ENCODE data around the gene PDE7B.

The PDE7B gene

DNA sequence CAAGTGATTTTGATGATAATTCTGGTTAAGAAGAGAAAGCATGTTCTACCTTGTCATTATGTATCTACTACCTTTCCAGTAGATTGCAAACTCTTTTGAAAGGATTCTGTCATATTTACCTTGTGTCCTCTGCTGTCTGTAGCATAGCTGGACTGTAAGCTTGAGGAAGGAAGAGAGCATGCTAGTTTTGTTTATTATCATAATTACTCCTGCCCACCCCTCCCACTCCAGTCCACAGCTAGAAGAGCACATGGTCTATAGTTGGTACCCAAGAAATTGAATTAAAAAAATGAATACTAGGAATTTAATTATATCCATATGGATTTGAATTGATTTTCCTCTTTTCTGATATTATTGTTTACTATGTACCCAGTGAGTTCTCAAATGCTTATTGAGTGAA lies 40.2 kb downstream of the PDE7B start:
- peaks cover 2% of the 10 kb centered on the region for H3K27me3 ChIP-seq (ENCODE audit: insufficient read depth, low read length, poor library complexity)
- no peak overlapping the region for H4K8ac ChIP-seq (ENCODE audit: low read depth, low read length)
- no peak overlapping the region for H3K23ac ChIP-seq (ENCODE audit: low read length)
- no peak for DNase-seq
- H3K4me1 ChIP-seq (ENCODE audit: control insufficient read depth, low read depth, low read length), result no peaks in the 10 kb centered on the region
- H3K4ac ChIP-seq (ENCODE audit: low read depth, low read length), result no peak overlapping the region
- no peak overlapping the region for H3K18ac ChIP-seq (ENCODE audit: low read length)
- no peak overlapping the region for H3K4me2 ChIP-seq (ENCODE audit: low read length)
- no peak overlapping the region for H4K5ac ChIP-seq (ENCODE audit: low read length)
- H3K79me2 ChIP-seq (ENCODE audit: control insufficient read depth, insufficient read depth, low read length), result no peaks in the 10 kb centered on the region
- H3K9ac ChIP-seq (ENCODE audit: low read length), result no peak overlapping the region
- H2BK15ac ChIP-seq (replicated peaks; ENCODE audit: low read depth), result no peak overlapping the region
- no peak overlapping the region for H2BK120ac ChIP-seq (ENCODE audit: low read depth, low read length)
- H2BK5ac ChIP-seq (ENCODE audit: low read length), result no peak overlapping the region
- H2AK5ac ChIP-seq (ENCODE audit: low read length), result no peak overlapping the region
- H3K4me3 ChIP-seq (ENCODE audit: low read length), result no peak overlapping the region
- no peaks in the 10 kb centered on the region for H3K36me3 ChIP-seq (ENCODE audit: control insufficient read depth, insufficient read depth, low read length)
- H3K56ac ChIP-seq (ENCODE audit: low read length), result no peak overlapping the region
- no peaks in the 10 kb centered on the region for H3K79me1 ChIP-seq (ENCODE audit: low read length)
- no peak overlapping the region for H3K27ac ChIP-seq (ENCODE audit: low read depth, low read length)

DNA sequence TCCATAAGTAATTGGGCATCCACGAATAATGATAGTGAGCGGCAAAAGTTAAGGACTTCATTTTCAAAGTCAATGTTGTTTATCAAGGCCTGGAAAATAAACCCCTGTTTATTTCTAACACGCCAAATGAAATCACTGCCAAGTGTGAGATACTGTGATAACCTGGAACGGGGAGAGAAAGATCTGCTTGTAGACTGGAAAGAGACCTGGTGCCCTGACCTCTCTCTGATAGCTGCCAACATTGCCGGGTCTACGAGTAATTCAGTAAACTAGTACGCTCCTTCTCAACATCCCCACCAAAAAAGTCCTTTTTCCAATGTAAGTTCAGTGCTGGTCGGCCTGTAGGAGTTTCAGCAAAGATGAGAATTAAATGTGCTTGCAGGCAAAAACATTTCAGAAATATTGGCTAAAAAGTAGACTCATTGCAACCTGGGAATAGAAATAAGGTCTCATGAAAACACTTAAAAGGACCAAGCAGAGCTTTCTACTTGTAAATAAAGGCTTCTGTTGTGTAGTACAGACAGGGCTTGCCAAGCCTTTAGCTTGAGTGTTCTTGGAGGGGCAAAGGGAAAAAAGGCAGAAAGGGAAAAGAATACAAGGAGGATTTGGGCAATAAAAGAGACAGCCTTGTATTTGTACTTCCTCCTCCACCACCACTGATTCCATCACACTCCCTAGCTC lies 43.9 kb downstream of the PDE7B start:
- Histone ChIP-seq H3K27me3 (ENCODE audit: insufficient read depth, low read length, poor library complexity) (peaks cover 2% of the 10 kb centered on the region), H3K27ac (ENCODE audit: low read depth, low read length) (no peak overlapping the region)
- no CpG with 5 or more reads among the region's 8 CpGs for WGBS (ENCODE audit: extremely low coverage, insufficient coverage, low lambda C conversion rate)

GRCh38 chr6:135897087-135897486 lies 45.6 kb downstream of the PDE7B start:
- H3K23ac ChIP-seq (ENCODE audit: low read length), result no peak overlapping the region
- H3K27ac ChIP-seq (ENCODE audit: low read depth, low read length), result no peak overlapping the region
- H3K56ac ChIP-seq (ENCODE audit: low read length), result no peak overlapping the region
- no peaks in the 10 kb centered on the region for H3K27me3 ChIP-seq (ENCODE audit: insufficient read depth, low read length, poor library complexity)
- H2BK120ac ChIP-seq (ENCODE audit: low read depth, low read length), result no peak overlapping the region
- H3K9ac ChIP-seq (ENCODE audit: low read length), result no peak overlapping the region
- H4K8ac ChIP-seq (ENCODE audit: low read depth, low read length), result no peak overlapping the region
- H2BK15ac ChIP-seq (replicated peaks; ENCODE audit: low read depth), result no peak overlapping the region
- no peak overlapping the region for H3K4ac ChIP-seq (ENCODE audit: low read depth, low read length)
- H2BK5ac ChIP-seq (ENCODE audit: low read length), result no peak overlapping the region
- no peak overlapping the region for H3K4me2 ChIP-seq (ENCODE audit: low read length)
- H4K5ac ChIP-seq (ENCODE audit: low read length), result no peak overlapping the region
- no peaks in the 10 kb centered on the region for H3K79me1 ChIP-seq (ENCODE audit: low read length)
- H3K79me2 ChIP-seq (ENCODE audit: control insufficient read depth, insufficient read depth, low read length), result no peaks in the 10 kb centered on the region
- no peak overlapping the region for H3K18ac ChIP-seq (ENCODE audit: low read length)
- no peaks in the 10 kb centered on the region for H3K4me1 ChIP-seq (ENCODE audit: control insufficient read depth, low read depth, low read length)
- no peak overlapping the region for H2AK5ac ChIP-seq (ENCODE audit: low read length)
- no CpG with 5 or more reads among the region's 1 CpG for WGBS (ENCODE audit: extremely low coverage, insufficient coverage, low lambda C conversion rate)
- no peaks in the 10 kb centered on the region for H3K36me3 ChIP-seq (ENCODE audit: control insufficient read depth, insufficient read depth, low read length)
- H3K4me3 ChIP-seq (ENCODE audit: low read length), result no peak overlapping the region
- no peak for DNase-seq

More for the DNA sequence above, 43.9 kb downstream of the PDE7B start:
- Histone ChIP-seq H2AK5ac (ENCODE audit: low read length) (no peak overlapping the region), H3K36me3 (ENCODE audit: control insufficient read depth, insufficient read depth, low read length) (no peaks in the 10 kb centered on the region), H3K4ac (ENCODE audit: low read depth, low read length) (no peak overlapping the region), H3K79me2 (ENCODE audit: control insufficient read depth, insufficient read depth, low read length) (no peaks in the 10 kb centered on the region), H4K8ac (ENCODE audit: low read depth, low read length) (no peak overlapping the region), H4K5ac (ENCODE audit: low read length) (no peak overlapping the region), H2BK15ac (replicated peaks; ENCODE audit: low read depth) (no peak overlapping the region), H2BK120ac (ENCODE audit: low read depth, low read length) (no peak overlapping the region), H3K9ac (ENCODE audit: low read length) (no peak overlapping the region), H3K4me2 (ENCODE audit: low read length) (no peak overlapping the region), H3K79me1 (ENCODE audit: low read length) (no peaks in the 10 kb centered on the region), H3K18ac (ENCODE audit: low read length) (no peak overlapping the region), H2BK5ac (ENCODE audit: low read length) (no peak overlapping the region), H3K23ac (ENCODE audit: low read length) (no peak overlapping the region), H3K4me1 (ENCODE audit: control insufficient read depth, low read depth, low read length) (no peaks in the 10 kb centered on the region), H3K56ac (ENCODE audit: low read length) (no peak overlapping the region), H3K4me3 (ENCODE audit: low read length) (no peak overlapping the region)
- DNase-seq, result no peak

DNA sequence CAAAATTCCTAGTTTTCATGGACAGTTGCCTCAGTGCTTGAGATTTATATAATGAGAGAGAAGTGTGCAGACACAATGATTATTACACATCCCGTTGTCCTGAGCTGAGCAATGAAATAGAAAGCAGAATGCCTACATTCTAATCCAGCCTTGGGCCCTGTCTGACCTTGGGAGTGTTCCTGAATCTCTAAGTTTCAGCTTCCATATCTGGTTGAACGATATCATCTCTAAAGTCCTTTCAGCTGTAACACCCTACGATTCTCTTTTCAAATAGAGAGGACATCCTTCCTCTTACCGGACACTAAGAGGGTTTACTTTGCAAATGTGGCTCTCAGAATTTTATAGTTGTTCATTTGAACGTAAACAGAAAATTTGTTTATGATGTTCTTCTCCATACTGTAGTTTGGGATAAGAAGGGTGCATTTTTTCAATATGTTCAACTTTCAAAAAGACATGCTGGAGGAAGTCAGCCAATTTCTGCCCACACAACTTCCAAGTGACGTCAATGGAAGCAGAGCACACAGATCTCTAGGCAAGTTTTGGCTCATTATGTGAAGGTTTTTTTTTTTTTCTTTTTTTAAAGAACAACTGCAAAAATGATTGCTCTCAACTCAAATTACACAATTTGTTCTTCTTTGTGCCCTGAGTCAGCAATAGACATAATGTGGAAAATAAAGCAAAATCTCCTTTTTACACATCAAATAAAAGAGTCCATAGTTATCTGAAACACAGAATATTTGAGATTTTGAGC lies 50.4 kb downstream of the PDE7B start:
- H2AK5ac ChIP-seq (ENCODE audit: low read length), result no peak overlapping the region
- no peaks in the 10 kb centered on the region for H3K79me1 ChIP-seq (ENCODE audit: low read length)
- no peaks in the 10 kb centered on the region for H3K79me2 ChIP-seq (ENCODE audit: control insufficient read depth, insufficient read depth, low read length)
- H2BK5ac ChIP-seq (ENCODE audit: low read length), result no peak overlapping the region
- no peak overlapping the region for H4K8ac ChIP-seq (ENCODE audit: low read depth, low read length)
- no peak for DNase-seq
- no peaks in the 10 kb centered on the region for H3K27me3 ChIP-seq (ENCODE audit: insufficient read depth, low read length, poor library complexity)
- no peak overlapping the region for H2BK15ac ChIP-seq (replicated peaks; ENCODE audit: low read depth)
- H3K56ac ChIP-seq (ENCODE audit: low read length), result no peak overlapping the region
- H3K4ac ChIP-seq (ENCODE audit: low read depth, low read length), result no peak overlapping the region
- H3K27ac ChIP-seq (ENCODE audit: low read depth, low read length), result no peak overlapping the region
- H4K5ac ChIP-seq (ENCODE audit: low read length), result no peak overlapping the region
- no peak overlapping the region for H3K9ac ChIP-seq (ENCODE audit: low read length)
- no peak overlapping the region for H3K23ac ChIP-seq (ENCODE audit: low read length)
- WGBS (ENCODE audit: extremely low coverage, insufficient coverage, low lambda C conversion rate), result no CpG with 5 or more reads among the region's 6 CpGs
- no peak overlapping the region for H2BK120ac ChIP-seq (ENCODE audit: low read depth, low read length)
- no peak overlapping the region for H3K4me2 ChIP-seq (ENCODE audit: low read length)
- H3K4me3 ChIP-seq (ENCODE audit: low read length), result no peak overlapping the region
- no peak overlapping the region for H3K18ac ChIP-seq (ENCODE audit: low read length)
- H3K4me1 ChIP-seq (ENCODE audit: control insufficient read depth, low read depth, low read length), result no peaks in the 10 kb centered on the region
- no peaks in the 10 kb centered on the region for H3K36me3 ChIP-seq (ENCODE audit: control insufficient read depth, insufficient read depth, low read length)

DNA sequence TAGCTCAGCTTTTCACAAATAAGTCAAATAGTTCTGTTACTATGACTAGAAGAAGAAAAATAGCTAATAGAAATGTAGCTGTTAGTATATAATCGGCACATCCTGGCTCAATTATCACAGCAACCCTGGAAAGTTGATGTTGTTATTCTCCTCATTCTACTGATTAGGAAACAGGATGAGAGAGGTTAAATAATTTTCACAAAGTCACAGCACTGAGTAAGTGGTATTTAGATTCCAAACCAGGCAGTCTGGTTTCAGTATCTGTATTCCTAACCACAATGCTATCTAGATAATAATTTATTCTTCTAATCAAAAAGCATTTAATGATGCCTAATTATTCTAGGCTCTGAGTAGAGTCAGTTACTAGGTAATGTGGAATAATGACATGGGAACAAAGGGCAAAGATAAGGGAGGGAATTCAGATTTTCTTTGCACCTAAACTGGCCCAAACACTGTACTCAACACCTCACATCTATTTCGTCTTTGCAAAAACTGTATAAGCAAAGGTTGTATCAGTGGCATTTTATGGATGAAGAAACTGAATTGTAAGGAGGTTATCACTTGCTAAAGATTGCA lies 51.3 kb downstream of the PDE7B start:
- Histone ChIP-seq H3K36me3 (ENCODE audit: control insufficient read depth, insufficient read depth, low read length) (no peaks in the 10 kb centered on the region), H2AK5ac (ENCODE audit: low read length) (no peak overlapping the region), H2BK5ac (ENCODE audit: low read length) (no peak overlapping the region), H3K18ac (ENCODE audit: low read length) (no peak overlapping the region), H3K79me1 (ENCODE audit: low read length) (no peaks in the 10 kb centered on the region), H3K4ac (ENCODE audit: low read depth, low read length) (no peak overlapping the region), H3K4me3 (ENCODE audit: low read length) (no peak overlapping the region), H3K4me2 (ENCODE audit: low read length) (no peak overlapping the region), H3K79me2 (ENCODE audit: control insufficient read depth, insufficient read depth, low read length) (no peaks in the 10 kb centered on the region), H4K8ac (ENCODE audit: low read depth, low read length) (no peak overlapping the region), H2BK120ac (ENCODE audit: low read depth, low read length) (no peak overlapping the region), H3K23ac (ENCODE audit: low read length) (no peak overlapping the region), H4K5ac (ENCODE audit: low read length) (no peak overlapping the region), H3K56ac (ENCODE audit: low read length) (no peak overlapping the region), H3K4me1 (ENCODE audit: control insufficient read depth, low read depth, low read length) (no peaks in the 10 kb centered on the region), H3K9ac (ENCODE audit: low read length) (no peak overlapping the region), H2BK15ac (replicated peaks; ENCODE audit: low read depth) (no peak overlapping the region), H3K27ac (ENCODE audit: low read depth, low read length) (no peak overlapping the region), H3K27me3 (ENCODE audit: insufficient read depth, low read length, poor library complexity) (no peaks in the 10 kb centered on the region)
- DNase-seq, result no peak
- no CpG with 5 or more reads among the region's 2 CpGs for WGBS (ENCODE audit: extremely low coverage, insufficient coverage, low lambda C conversion rate)
